Stimulated activated memory B cell treated with anti-CD40 and anti-IgM and Interleukin-4, amounts not matched to agents 10 μg/mL and 1 μg/mL and 100 μg/mL, for 72 hours (primary cell): Measurements from ENCODE around the gene ARHGAP4.

Experiments
- ATAC-seq: fragments of 150-1000 bp; cut with Tn5 transposase; 2 replicates; pipeline ENCODE4 v1.10.0; 2021
- H3K27ac Mint-ChIP-seq: one replicate; pipeline ENCODE4 v1.8.0; 2022; ENCODE audit warnings: mild to moderate bottlenecking, mixed read lengths
- H3K27me3 Mint-ChIP-seq: one replicate; pipeline ENCODE4 v1.8.0; 2022; ENCODE audit warnings: mixed read lengths
- H3K36me3 Mint-ChIP-seq: one replicate; pipeline ENCODE4 v1.8.0; 2022; ENCODE audit warnings: mixed read lengths
- H3K4me1 Mint-ChIP-seq: one replicate; pipeline ENCODE4 v1.8.0; 2022; ENCODE audit warnings: mixed read lengths
- H3K4me3 Mint-ChIP-seq: one replicate; pipeline ENCODE4 v1.8.0; 2022; ENCODE audit warnings: mild to moderate bottlenecking, moderate library complexity, mixed read lengths
- H3K9me3 Mint-ChIP-seq: one replicate; pipeline ENCODE4 v1.8.0; 2022; ENCODE audit warnings: mixed read lengths

ARHGAP4 gene

DNA sequence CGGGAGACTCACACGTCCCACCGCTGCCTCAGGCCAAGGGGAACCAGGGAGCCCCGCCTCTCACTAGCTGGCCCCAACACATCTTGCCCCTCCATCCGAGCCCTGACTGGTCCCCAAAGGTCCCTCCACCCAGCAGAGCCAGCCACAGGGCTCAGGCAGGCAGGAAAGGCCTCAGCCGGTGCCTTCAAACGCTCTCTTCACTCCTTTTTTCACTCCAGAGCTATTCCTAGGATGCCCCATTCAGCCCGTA lies 1.5 kb upstream of the ARHGAP4 start:
- no peaks in the 10 kb centered on the region for H3K9me3 Mint-ChIP-seq
- no peak for ATAC-seq
- peaks cover 56% of the 10 kb centered on the region for H3K4me1 Mint-ChIP-seq
- peak overlapping the region; percentile 99 for H3K27ac Mint-ChIP-seq
- H3K36me3 Mint-ChIP-seq, result peaks cover 9% of the 10 kb centered on the region
- no peaks in the 10 kb centered on the region for H3K27me3 Mint-ChIP-seq
- peak overlapping the region; percentile 90 for H3K4me3 Mint-ChIP-seq

DNA sequence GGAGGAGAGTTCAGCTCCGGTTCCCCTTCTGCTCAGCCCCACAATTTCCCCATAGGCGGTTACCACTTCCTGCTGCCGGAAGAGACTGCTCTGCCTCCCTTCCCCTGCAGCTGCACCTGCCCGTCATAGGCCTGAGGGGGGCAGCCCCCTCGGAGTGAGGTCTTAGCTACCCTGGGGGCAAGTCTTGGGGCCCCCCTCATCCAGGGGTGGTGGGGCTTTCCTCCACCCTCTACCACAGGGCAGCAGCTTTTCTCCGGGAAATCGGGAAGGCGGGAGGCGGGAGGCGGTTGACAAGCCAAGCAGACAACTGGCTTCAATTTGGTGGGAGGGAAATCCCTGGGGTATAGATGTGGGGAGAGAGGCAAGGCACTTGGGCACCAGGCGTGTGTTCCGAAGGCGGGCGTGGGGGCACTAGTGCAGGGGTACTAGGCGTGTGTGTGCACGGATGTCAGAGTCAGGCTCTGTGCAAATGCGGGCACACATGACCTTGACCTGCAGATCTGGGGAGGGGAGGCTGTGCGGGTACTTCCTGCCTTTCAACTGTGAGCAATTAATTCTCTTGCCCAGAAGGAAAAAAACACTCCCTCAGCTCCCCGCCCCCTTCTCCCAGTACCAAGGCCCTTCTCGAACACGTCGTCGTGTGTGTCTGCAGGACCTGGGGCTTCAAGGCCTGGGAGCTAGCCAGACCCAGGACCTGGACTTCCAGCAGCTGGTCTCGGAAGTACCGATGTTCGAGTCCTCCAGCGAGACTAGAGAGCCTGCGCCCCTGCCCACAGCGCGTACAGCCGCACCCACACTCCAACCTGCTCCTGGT lies 1.0 kb upstream of the ARHGAP4 start:
- no peaks in the 10 kb centered on the region for H3K27me3 Mint-ChIP-seq
- peak overlapping the region; percentile 90 for H3K4me3 Mint-ChIP-seq
- H3K36me3 Mint-ChIP-seq, result peaks cover 9% of the 10 kb centered on the region
- H3K4me1 Mint-ChIP-seq, result peaks cover 59% of the 10 kb centered on the region
- H3K27ac Mint-ChIP-seq, result peak overlapping the region; percentile 99
- ATAC-seq, result peak; percentile 70
- no peaks in the 10 kb centered on the region for H3K9me3 Mint-ChIP-seq

DNA sequence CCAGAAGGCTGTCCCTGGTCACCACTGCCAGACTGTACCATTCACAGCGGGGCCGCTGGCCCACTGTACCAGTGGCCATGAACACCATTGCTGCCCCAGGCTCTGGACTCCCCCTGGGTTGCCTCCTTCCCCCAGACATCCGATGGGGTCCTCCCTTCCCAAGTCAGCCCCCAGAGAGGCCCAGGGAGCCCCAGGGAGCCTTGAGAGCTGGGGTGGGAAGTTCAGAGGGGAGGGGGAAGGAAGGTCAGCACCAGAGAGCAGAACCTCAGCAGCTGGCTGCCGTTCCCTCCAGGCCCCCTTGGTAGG lies 441 bp upstream of the ARHGAP4 start:
- ATAC-seq, result peak; percentile 6
- Mint-ChIP-seq H3K27ac (peak overlapping the region; percentile 99), H3K4me1 (peaks cover 53% of the 10 kb centered on the region), H3K36me3 (peaks cover 5% of the 10 kb centered on the region), H3K4me3 (peak overlapping the region; percentile 90), H3K9me3 (no peaks in the 10 kb centered on the region), H3K27me3 (no peaks in the 10 kb centered on the region)

DNA sequence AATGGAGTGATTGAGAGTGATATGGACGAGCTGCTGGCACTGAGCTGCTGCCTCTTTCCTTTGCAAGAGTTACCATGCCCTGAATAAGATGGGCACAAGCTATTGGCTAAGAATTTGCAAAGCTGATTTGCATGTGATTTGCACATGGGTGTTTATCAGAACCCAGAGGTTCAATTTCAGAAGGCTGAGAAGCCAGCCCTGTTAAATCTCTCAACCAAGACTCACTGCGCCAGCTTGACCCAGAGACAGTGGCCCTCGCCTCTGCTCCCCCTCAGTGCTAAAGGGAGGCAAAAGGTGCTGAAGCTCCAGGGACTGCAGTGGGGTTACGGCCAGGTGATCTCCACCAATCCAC lies 701 bp downstream of the ARHGAP4 start:
- ATAC-seq, result peak; percentile 0
- H3K27me3 Mint-ChIP-seq, result no peaks in the 10 kb centered on the region
- H3K4me3 Mint-ChIP-seq, result peak overlapping the region; percentile 97
- peaks cover 50% of the 10 kb centered on the region for H3K4me1 Mint-ChIP-seq
- H3K9me3 Mint-ChIP-seq, result no peaks in the 10 kb centered on the region
- H3K27ac Mint-ChIP-seq, result peak overlapping the region; percentile 99
- peaks cover under 1% of the 10 kb centered on the region for H3K36me3 Mint-ChIP-seq

DNA sequence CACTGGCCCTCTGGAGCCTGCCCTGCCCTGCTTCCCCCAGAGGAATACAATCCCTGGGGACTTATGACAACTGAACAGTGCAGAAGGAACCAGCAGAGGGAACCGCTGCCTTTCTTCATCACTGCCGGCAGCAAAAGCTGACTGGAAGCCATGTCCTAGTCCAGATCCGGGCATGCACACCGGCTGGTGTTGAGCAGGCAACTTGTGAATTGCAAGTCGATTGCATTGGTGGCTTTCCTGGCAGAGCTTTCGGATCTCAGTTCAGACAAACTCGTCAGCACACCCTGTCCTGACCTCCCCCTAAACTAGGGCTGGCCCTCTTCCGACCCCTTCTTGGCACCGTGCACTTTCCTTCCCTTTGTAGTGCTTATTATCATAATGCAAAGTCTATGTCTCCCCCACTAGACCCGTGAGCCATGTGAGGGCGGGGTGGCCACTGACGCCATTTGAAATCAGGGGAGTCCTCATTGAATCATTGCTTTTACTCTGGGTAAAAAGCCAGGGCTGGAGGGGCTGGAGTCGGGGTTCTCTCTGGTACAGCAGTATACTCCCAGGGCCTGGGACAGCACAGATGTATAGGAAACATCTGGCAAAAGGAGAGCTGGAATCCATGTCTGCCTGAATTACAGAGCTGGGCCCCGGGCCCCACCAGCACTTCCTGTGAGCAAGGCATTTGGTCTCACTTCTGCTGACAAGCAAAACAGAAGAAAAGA lies 1.8 kb downstream of the ARHGAP4 start:
- peaks cover 50% of the 10 kb centered on the region for H3K4me1 Mint-ChIP-seq
- no peaks in the 10 kb centered on the region for H3K9me3 Mint-ChIP-seq
- peak overlapping the region; percentile 99 for H3K27ac Mint-ChIP-seq
- ATAC-seq, result no peak
- peaks cover 6% of the 10 kb centered on the region for H3K36me3 Mint-ChIP-seq
- H3K27me3 Mint-ChIP-seq, result no peaks in the 10 kb centered on the region
- H3K4me3 Mint-ChIP-seq, result peak overlapping the region; percentile 97

DNA sequence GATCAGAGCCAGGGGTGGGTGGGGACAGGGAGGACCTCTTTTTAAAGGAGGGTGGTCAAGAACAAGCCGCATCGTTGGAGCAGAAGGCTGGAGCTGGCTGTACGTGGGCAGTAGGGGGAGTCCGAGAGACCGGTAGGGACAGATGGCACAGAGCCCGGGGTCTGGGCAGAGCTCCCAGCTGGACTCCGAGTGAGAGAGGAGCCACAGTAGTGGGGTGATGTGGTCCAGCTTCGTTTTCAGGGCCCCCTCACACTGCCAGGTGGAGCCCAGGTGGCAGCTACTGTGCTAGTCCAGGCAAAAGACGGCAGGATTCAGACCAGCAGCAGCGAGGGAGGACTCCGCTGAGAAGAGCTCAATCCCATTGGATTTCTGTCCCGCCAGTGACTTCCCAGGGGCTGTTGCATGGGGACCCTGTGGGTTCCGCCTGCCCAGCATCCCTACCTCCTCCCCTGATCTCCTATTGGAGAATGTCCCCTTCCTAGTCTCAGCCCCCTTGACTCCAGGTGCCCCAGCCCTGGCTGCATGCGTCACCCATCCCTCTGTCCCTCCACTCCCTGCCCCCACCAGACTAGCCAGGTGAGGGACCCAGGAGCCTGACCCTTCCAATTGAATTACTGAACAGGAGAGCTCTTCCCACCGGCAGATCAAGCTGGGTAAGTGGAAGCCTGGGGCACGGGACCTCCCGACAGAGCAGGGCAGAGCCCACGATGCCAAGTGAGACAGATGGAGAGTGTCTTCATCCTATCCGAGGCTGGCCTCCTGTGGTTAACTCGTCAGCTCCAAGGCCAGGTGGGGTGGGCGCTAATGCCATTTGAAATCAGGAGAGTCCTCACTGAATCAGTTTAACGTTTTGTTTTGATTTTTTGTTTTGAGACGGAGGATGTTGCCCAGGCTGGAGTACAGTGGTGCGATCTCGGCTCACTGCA lies 2.9 kb downstream of the ARHGAP4 start:
- Mint-ChIP-seq H3K4me3 (peak overlapping the region; percentile 97), H3K9me3 (no peaks in the 10 kb centered on the region), H3K27ac (peak overlapping the region; percentile 99), H3K36me3 (peaks cover 6% of the 10 kb centered on the region), H3K4me1 (peaks cover 38% of the 10 kb centered on the region), H3K27me3 (no peaks in the 10 kb centered on the region)
- ATAC-seq, result no peak

DNA sequence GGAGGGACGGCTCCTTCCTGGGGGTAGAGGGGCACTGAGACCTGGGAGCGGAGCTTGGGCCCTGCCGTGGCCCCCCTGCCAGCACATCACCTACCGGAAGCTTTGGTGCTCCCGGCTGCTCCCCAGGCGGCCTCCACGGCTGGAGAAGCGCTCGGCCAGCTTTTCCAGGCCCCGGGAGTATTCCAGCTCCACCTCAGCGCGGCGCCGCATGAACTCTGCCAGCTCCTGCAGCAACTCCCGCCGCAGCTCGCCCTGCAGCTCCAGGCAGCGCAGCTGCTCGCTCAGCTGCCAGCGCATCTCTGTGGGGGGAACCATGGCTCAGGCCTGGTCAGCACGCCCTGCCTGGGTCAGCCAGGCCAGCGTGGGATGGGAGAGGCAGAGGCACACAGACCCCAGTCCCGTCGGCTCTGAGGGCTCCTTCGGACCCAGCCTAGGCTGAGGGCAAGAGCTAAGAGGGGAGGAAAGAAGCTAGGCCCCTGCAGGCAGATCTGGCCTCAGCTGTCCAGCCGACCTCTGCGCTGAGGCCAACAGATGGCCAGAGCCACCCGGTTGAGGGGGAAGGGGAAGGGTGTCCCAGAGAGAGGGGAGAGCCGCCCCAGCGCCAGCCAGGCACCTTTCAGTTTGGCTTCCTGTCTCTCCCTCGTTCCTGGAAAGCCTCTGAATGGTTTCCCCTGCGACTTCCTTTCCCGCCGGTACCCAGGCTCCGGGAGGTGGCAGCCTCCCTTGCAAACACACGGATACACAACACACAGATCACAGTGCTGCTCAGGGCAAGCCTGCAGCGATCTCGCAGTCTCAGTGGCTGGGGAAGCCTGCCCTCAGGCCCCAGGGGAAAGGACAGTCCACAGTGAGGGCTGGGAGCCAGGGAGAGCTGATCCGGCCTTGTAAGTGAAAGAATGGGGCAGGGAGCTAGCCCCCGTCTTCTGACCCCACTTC lies 4.3 kb downstream of the ARHGAP4 start:
- H3K27me3 Mint-ChIP-seq, result no peaks in the 10 kb centered on the region
- peaks cover 12% of the 10 kb centered on the region for H3K36me3 Mint-ChIP-seq
- H3K27ac Mint-ChIP-seq, result no peak overlapping the region
- no peak overlapping the region for H3K4me3 Mint-ChIP-seq
- H3K4me1 Mint-ChIP-seq, result peaks cover 33% of the 10 kb centered on the region
- ATAC-seq, result no peak
- no peaks in the 10 kb centered on the region for H3K9me3 Mint-ChIP-seq

DNA sequence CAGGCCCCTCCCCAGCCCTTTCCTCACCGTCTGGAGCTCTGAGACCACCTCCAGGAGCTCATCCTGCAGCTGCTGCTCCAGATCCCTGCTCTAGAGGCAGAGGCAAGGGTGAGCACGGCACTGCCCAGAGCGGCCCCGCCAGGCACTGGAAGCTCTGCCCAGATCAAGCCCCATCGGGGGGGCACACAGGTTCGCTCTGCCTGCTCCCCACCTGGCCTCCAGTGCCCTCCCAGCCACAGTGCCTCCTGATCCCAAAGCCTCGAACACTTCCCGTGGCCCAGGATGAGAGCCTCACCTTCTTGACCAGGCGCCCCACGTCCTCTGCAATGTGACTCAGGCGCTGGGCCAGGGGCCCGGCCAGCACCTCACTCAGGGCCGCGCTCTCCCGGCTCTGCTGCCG lies 5.0 kb downstream of the ARHGAP4 start:
- H3K9me3 Mint-ChIP-seq, result no peaks in the 10 kb centered on the region
- H3K4me1 Mint-ChIP-seq, result peaks cover 27% of the 10 kb centered on the region
- no peak overlapping the region for H3K4me3 Mint-ChIP-seq
- H3K27ac Mint-ChIP-seq, result no peak overlapping the region
- no peak for ATAC-seq
- H3K36me3 Mint-ChIP-seq, result peaks cover 18% of the 10 kb centered on the region
- no peaks in the 10 kb centered on the region for H3K27me3 Mint-ChIP-seq

DNA sequence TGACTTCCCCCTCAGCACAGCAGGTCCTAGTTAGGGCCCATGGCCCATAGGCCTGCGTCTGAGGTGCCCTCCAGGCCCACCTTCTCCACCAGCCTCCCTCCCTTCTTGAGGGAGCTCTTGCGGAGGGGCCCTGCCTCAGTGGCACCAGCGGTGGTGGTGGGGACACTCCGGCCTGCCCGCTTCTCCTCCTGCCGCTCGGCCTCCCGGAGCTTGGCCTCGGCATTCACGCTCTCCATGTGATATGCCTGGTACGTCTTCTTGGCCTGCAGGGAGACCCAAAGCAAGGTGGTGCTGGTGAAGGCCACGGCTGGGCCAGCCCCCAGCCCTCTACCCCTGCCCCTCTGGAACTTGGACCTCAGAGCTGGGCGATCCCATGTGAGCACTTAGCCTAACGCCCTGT lies 5.5 kb downstream of the ARHGAP4 start:
- no peak for ATAC-seq
- Mint-ChIP-seq H3K27ac (no peak overlapping the region), H3K9me3 (no peaks in the 10 kb centered on the region), H3K36me3 (peaks cover 23% of the 10 kb centered on the region), H3K4me1 (peaks cover 27% of the 10 kb centered on the region), H3K4me3 (no peak overlapping the region), H3K27me3 (no peaks in the 10 kb centered on the region)

DNA sequence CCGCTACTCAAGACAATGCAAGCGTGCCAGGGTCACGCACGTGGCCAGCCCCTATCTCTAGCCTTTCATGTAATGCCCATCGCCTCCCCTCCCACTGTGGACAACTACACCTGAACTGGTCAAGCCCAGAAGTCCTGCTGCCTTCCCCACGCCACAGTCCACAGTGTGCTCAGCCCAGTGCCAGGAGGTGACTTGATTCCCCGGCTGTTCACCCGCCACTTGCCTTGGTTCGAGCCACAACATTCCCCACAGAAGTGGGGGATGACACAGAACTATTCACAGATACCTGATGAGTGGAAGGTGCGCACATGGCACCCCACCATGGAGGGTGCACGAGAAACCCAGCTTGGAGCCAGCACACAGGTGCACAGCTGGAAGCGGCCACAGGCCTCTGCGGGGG lies 6.8 kb downstream of the ARHGAP4 start:
- no peak overlapping the region for H3K27ac Mint-ChIP-seq
- no peaks in the 10 kb centered on the region for H3K9me3 Mint-ChIP-seq
- H3K36me3 Mint-ChIP-seq, result peaks cover 23% of the 10 kb centered on the region
- H3K4me3 Mint-ChIP-seq, result no peak overlapping the region
- ATAC-seq, result no peak
- no peaks in the 10 kb centered on the region for H3K27me3 Mint-ChIP-seq
- H3K4me1 Mint-ChIP-seq, result peaks cover 20% of the 10 kb centered on the region

DNA sequence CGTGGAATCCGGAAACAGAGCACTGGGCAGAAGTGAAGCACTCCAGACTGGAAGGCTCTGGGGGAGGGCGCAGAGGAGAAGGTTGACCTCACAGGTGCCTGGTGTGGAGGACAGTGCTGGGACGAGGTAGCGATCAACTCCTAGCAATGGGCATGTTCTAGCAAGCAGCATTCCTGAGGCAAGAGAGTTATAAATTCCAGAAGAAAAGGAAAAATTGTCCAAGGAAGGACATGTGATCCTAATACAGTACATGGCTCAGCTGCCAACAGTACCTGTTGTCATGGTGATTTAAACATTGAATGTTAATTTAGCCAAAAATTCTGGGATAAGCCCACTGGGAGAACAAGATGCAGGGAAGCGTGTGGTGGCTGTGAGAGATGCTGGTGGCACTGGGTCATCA lies 8.2 kb downstream of the ARHGAP4 start:
- Mint-ChIP-seq H3K9me3 (no peaks in the 10 kb centered on the region), H3K36me3 (peaks cover 23% of the 10 kb centered on the region), H3K27ac (no peak overlapping the region), H3K4me1 (peaks cover 6% of the 10 kb centered on the region), H3K4me3 (no peak overlapping the region), H3K27me3 (no peaks in the 10 kb centered on the region)
- ATAC-seq, result no peak

DNA sequence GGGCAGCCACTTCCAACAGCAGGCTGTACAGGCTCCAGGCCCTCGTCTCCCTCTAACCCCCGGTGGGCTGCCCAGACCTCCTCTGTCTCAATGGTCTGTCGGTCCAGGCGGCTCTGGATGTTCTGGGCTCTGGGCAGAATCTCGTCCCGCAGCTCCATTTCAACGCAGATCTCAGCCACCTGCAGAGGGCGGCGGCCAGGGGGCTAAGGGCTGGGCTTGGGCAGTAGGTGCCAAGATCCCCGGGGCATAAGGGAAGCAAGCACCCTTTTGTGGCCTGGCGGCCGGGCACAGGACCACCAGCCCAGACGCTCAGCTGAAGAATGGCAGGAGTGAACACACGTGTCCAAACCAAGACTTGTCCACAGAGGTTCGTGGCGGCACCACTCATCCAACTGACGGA lies 12.4 kb downstream of the ARHGAP4 start:
- H3K27ac Mint-ChIP-seq, result no peak overlapping the region
- H3K27me3 Mint-ChIP-seq, result no peaks in the 10 kb centered on the region
- no peaks in the 10 kb centered on the region for H3K9me3 Mint-ChIP-seq
- H3K36me3 Mint-ChIP-seq, result peaks cover 27% of the 10 kb centered on the region
- no peak for ATAC-seq
- H3K4me3 Mint-ChIP-seq, result no peak overlapping the region
- H3K4me1 Mint-ChIP-seq, result no peaks in the 10 kb centered on the region

DNA sequence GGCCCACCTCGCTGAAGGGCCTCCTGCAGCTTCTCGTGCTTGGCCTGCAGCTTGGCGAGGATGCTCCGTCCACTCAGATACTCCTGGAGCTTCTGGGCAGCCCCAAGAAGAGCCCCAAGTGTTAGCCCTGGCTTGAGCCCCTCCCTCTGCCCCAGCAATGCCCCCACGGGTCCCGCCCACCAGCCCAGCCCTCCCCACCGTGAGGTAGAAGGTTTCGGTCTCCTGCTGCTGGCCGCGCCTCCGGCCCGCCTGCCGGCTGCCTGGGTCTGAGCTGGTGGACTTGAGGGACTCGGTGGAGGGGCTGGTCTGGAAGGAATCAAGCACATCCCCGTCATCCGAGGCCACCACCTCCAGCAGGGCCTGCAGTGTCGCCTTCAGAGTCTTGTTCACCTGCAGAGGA lies 12.9 kb downstream of the ARHGAP4 start:
- no peak overlapping the region for H3K27ac Mint-ChIP-seq
- ATAC-seq, result no peak
- H3K4me3 Mint-ChIP-seq, result no peak overlapping the region
- peaks cover 32% of the 10 kb centered on the region for H3K36me3 Mint-ChIP-seq
- H3K9me3 Mint-ChIP-seq, result no peaks in the 10 kb centered on the region
- H3K27me3 Mint-ChIP-seq, result no peaks in the 10 kb centered on the region
- H3K4me1 Mint-ChIP-seq, result no peaks in the 10 kb centered on the region

DNA sequence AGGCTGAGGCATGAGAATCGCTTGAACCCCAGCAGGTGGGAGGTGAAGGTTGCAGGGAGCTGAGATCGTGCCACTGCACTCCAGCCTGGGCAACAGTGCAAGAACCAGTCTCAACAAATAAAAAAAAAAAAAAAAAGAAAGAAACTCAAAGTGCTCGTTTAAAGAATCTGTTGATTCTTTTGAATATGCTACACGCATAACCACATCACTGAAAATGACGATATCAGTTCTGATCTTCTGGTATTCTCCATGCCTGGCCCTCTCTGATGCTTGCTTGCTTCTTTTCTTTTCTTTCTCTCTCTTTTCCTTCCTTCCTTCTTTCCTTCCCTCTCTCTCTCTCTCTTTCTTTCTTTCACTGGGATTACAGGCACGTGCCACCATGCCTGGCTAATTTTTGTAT lies 14.3 kb downstream of the ARHGAP4 start:
- ATAC-seq, result no peak

DNA sequence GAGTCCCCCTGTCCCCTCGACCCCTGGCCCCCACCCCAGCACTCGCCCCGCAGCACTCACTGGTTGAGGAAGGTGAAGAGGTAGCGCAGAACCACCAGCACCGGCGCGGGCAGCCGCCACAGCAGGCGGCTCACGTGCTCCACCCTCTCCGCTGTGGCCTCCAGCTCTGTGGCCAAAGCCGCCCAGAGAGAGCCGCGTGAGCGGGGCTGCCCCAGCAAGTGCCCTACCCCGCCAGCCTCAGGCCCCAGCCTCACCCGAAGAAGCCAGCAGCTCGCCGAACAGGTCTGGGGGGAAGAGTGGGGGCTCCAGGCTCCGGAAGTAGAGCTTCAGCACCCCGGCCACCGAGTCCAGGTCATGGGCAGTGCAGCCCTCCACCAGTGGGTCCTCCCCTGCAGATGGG lies 15.6 kb downstream of the ARHGAP4 start:
- Mint-ChIP-seq H3K36me3 (peaks cover 18% of the 10 kb centered on the region), H3K4me1 (peaks cover 8% of the 10 kb centered on the region), H3K4me3 (no peak overlapping the region), H3K27ac (no peak overlapping the region), H3K9me3 (no peaks in the 10 kb centered on the region), H3K27me3 (no peaks in the 10 kb centered on the region)
- ATAC-seq, result no peak

More for the DNA sequence above, 14.3 kb downstream of the ARHGAP4 start:
- Mint-ChIP-seq H3K4me3 (no peak overlapping the region), H3K27ac (no peak overlapping the region), H3K36me3 (peaks cover 29% of the 10 kb centered on the region), H3K27me3 (no peaks in the 10 kb centered on the region), H3K9me3 (no peaks in the 10 kb centered on the region), H3K4me1 (no peaks in the 10 kb centered on the region)
